ES-I3 (cell line): Measurements from ENCODE around the gene C16orf96.

Source experiments
- H3K36me3 ChIP-seq: 2 replicates; pipeline ENCODE4 v1.6.1; 2013; ENCODE audit warnings: mild to moderate bottlenecking, low read length, control low read depth, moderate library complexity; ENCODE audit not compliant: insufficient read depth
- H3K4me1 ChIP-seq: 2 replicates; pipeline ENCODE4 v1.6.1; 2013; ENCODE audit warnings: mild to moderate bottlenecking, control low read depth, low read length; ENCODE audit not compliant: insufficient read depth
- H3K9ac ChIP-seq: 2 replicates; pipeline ENCODE4 v1.6.1; 2013; ENCODE audit warnings: low read depth, mild to moderate bottlenecking, low read length, moderate library complexity
- H3K9me3 ChIP-seq: 2 replicates; pipeline ENCODE4 v1.6.1; 2013; ENCODE audit warnings: mild to moderate bottlenecking, low read length, moderate library complexity; ENCODE audit not compliant: control insufficient read depth, insufficient read depth

The C16orf96 gene

GRCh38 chr16:4556112-4556511, at the start of gene C16orf96:
Gene C16orf96 (plus strand): TSS chr16:4556340. CDS start chr16:4556490, 150 bp downstream.
- Histone ChIP-seq H3K9me3 (no peaks in the 10 kb centered on the region), H3K4me1 (no peaks in the 10 kb centered on the region; the same call in 1 of the 2 replicates), H3K36me3 (no peaks in the 10 kb centered on the region), H3K9ac (no peak within 1 kb of the TSS)

- H3K4me1 ChIP-seq, result peaks cover 2% of the 10 kb centered on the region; the same call in 1 of the 2 replicates
- H3K9ac ChIP-seq, result no peak overlapping the region
- H3K9me3 ChIP-seq, result no peaks in the 10 kb centered on the region
- H3K36me3 ChIP-seq, result peaks cover 9% of the 10 kb centered on the region
Observed at GRCh38 chr16:4506450-4506849, 49.7 kb upstream of the C16orf96 start.

- no peak overlapping the region; the same call in 1 of the 2 replicates for H3K9ac ChIP-seq
- H3K4me1 ChIP-seq, result no peaks in the 10 kb centered on the region
- peaks cover 9% of the 10 kb centered on the region for H3K36me3 ChIP-seq
- no peaks in the 10 kb centered on the region for H3K9me3 ChIP-seq
Observed at GRCh38 chr16:4507588-4508345, 48.4 kb upstream of the C16orf96 start.

GRCh38 chr16:4508806-4509205, 47.3 kb upstream of the C16orf96 start:
- Histone ChIP-seq H3K9ac (no peak overlapping the region), H3K9me3 (no peaks in the 10 kb centered on the region), H3K36me3 (peaks cover 9% of the 10 kb centered on the region), H3K4me1 (no peaks in the 10 kb centered on the region)

GRCh38 chr16:4509420-4509819, 46.7 kb upstream of the C16orf96 start:
- Histone ChIP-seq H3K9me3 (no peaks in the 10 kb centered on the region), H3K4me1 (no peaks in the 10 kb centered on the region), H3K9ac (no peak overlapping the region), H3K36me3 (peaks cover 9% of the 10 kb centered on the region)

GRCh38 chr16:4510131-4510530, 46.0 kb upstream of the C16orf96 start:
- Histone ChIP-seq H3K9ac (no peak overlapping the region), H3K4me1 (no peaks in the 10 kb centered on the region), H3K36me3 (peaks cover 9% of the 10 kb centered on the region), H3K9me3 (no peaks in the 10 kb centered on the region)

GRCh38 chr16:4510747-4511426, 45.3 kb upstream of the C16orf96 start:
- Histone ChIP-seq H3K9ac (no peak overlapping the region), H3K9me3 (no peaks in the 10 kb centered on the region), H3K36me3 (peaks cover 9% of the 10 kb centered on the region), H3K4me1 (no peaks in the 10 kb centered on the region)

GRCh38 chr16:4511441-4512082, 44.6 kb upstream of the C16orf96 start:
- Histone ChIP-seq H3K9me3 (no peaks in the 10 kb centered on the region), H3K9ac (no peak overlapping the region)

GRCh38 chr16:4512473-4512872, 43.7 kb upstream of the C16orf96 start:
- Histone ChIP-seq H3K9me3 (no peaks in the 10 kb centered on the region), H3K36me3 (peaks cover 8% of the 10 kb centered on the region), H3K4me1 (no peaks in the 10 kb centered on the region), H3K9ac (no peak overlapping the region)

More at GRCh38 chr16:4511441-4512082, 44.6 kb upstream of the C16orf96 start:
- Histone ChIP-seq H3K36me3 (peaks cover 12% of the 10 kb centered on the region), H3K4me1 (no peaks in the 10 kb centered on the region)

GRCh38 chr16:4513086-4513860, 42.9 kb upstream of the C16orf96 start:
- H3K36me3 ChIP-seq, result peaks cover 6% of the 10 kb centered on the region
- H3K9me3 ChIP-seq, result no peaks in the 10 kb centered on the region
- H3K4me1 ChIP-seq, result no peaks in the 10 kb centered on the region
- no peak overlapping the region for H3K9ac ChIP-seq

- Histone ChIP-seq H3K36me3 (peaks cover 6% of the 10 kb centered on the region), H3K9me3 (no peaks in the 10 kb centered on the region), H3K4me1 (no peaks in the 10 kb centered on the region), H3K9ac (no peak overlapping the region)
Observed at GRCh38 chr16:4513881-4514280, 42.3 kb upstream of the C16orf96 start.

- H3K4me1 ChIP-seq, result no peaks in the 10 kb centered on the region
- peaks cover 4% of the 10 kb centered on the region for H3K36me3 ChIP-seq
- no peaks in the 10 kb centered on the region for H3K9me3 ChIP-seq
- no peak overlapping the region for H3K9ac ChIP-seq
Observed at GRCh38 chr16:4514606-4515005, 41.5 kb upstream of the C16orf96 start.

GRCh38 chr16:4515611-4516233, 40.4 kb upstream of the C16orf96 start:
- H3K36me3 ChIP-seq, result peaks cover 2% of the 10 kb centered on the region
- no peaks in the 10 kb centered on the region for H3K4me1 ChIP-seq
- no peak overlapping the region for H3K9ac ChIP-seq
- no peaks in the 10 kb centered on the region for H3K9me3 ChIP-seq
